SK-N-SH (cell line): Measurements from ENCODE around the gene IL6R. TPM values are rescaled to one million over a fixed set of nuclear protein-coding genes. Genes with fewer than 3 reads are reported as not detected.

Experiments
- CTCF ChIA-PET: fragments of 300-600, 350-600 bp; formaldehyde crosslinking; extraction: SDS; loops from one replicate; lab custom pipeline; 2021; lab: Yijun Ruan, JAX
- POLR2A ChIA-PET: fragments of 350-600 bp; sonication (Branson Sonifier 250); formaldehyde crosslinking; extraction: SDS; loops from one replicate; lab custom pipeline; 2020; ENCODE audit warnings: antibody characterized with exemption, inconsistent platforms; lab: Yijun Ruan, JAX
- DNase-seq: peaks from one replicate; pipeline ENCODE4 v3.0.0; 2012
- H2AFZ ChIP-seq: fragments of 200-600 bp; sonication (generic); 2 replicates; pipeline ENCODE4 v1.8.1; 2016; ENCODE audit warnings: antibody characterized with exemption, mild to moderate bottlenecking, low read depth
- H3F3A ChIP-seq: fragments of 200-600 bp; sonication (generic); replicated peaks from 2 replicates; pipeline ENCODE3; 2016; ENCODE audit warnings: antibody characterized with exemption, mild to moderate bottlenecking; ENCODE audit not compliant: insufficient read depth
- H3K27ac ChIP-seq, 2 experiments: fragments of 200-500 bp in 1 of 2; fragments of 200-600 bp in 1 of 2; sonication (Bioruptor generic) in 1 of 2; sonication (generic), shearing (Covaris generic) in 1 of 2; 2 replicates each; pipeline versions ENCODE4 v1.5.1 to v1.6.1; 2014 to 2016; ENCODE audit warnings: low read depth in 2 of 2, inconsistent platforms in 1 of 2, low read length in 1 of 2, mild to moderate bottlenecking in 1 of 2, mixed read lengths in 1 of 2
- H3K27me3 ChIP-seq: fragments of 200-600 bp; sonication (generic), shearing (Covaris generic); 2 replicates; pipeline ENCODE4 v1.6.1; 2016; ENCODE audit warnings: mixed run types; ENCODE audit not compliant: insufficient read depth
- H3K36me3 ChIP-seq, 2 experiments: fragments of 200-500 bp in 1 of 2; fragments of 200-600 bp in 1 of 2; sonication (Bioruptor generic) in 1 of 2; sonication (generic) in 1 of 2; replicated peaks in 1 of 2; 2 replicates each; pipeline versions ENCODE3 to v1.5.1; 2014 to 2016; ENCODE audit warnings: low read length in 1 of 2, mild to moderate bottlenecking in 1 of 2; ENCODE audit not compliant: insufficient read depth in 2 of 2, control insufficient read depth in 1 of 2
- H3K4me1 ChIP-seq, 2 experiments: fragments of 200-500 bp in 1 of 2; fragments of 200-600 bp in 1 of 2; sonication (Bioruptor generic) in 1 of 2; sonication (generic), shearing (Covaris generic) in 1 of 2; 2 replicates each; pipeline versions ENCODE4 v1.5.1 to v1.6.1; 2014 to 2016; ENCODE audit warnings: low read depth in 1 of 2, low read length in 1 of 2, mixed run types in 1 of 2; ENCODE audit not compliant: insufficient read depth in 2 of 2, control insufficient read depth in 1 of 2
- H3K4me2 ChIP-seq: fragments of 200-600 bp; sonication (generic), shearing (Covaris generic); 2 replicates; pipeline ENCODE4 v1.6.1; 2017; ENCODE audit warnings: mixed run types
- H3K4me3 ChIP-seq, 2 experiments: fragments of 200-500 bp in 1 of 2; fragments of 200-600 bp in 1 of 2; sonication (Bioruptor generic) in 1 of 2; sonication (generic), shearing (Covaris generic) in 1 of 2; 2 replicates each; pipeline versions ENCODE4 v1.5.1 to v1.8.1; 2014 to 2016; ENCODE audit warnings: low read depth in 2 of 2, inconsistent platforms in 1 of 2, low read length in 1 of 2, mild to moderate bottlenecking in 1 of 2, mixed read lengths in 1 of 2, moderate library complexity in 1 of 2
- H3K79me2 ChIP-seq: fragments of 200-600 bp; sonication (generic); 2 replicates; pipeline ENCODE4 v1.8.1; 2017; ENCODE audit warnings: mild to moderate bottlenecking; ENCODE audit not compliant: insufficient read depth
- H3K9ac ChIP-seq: fragments of 200-600 bp; sonication (generic); 2 replicates; pipeline ENCODE4 v1.6.1; 2017; ENCODE audit warnings: mixed run types
- H3K9me2 ChIP-seq: fragments of 200-600 bp; sonication (generic); 2 replicates; pipeline ENCODE4 v1.6.1; 2017; ENCODE audit warnings: mixed run types
- H3K9me3 ChIP-seq: fragments of 200-600 bp; sonication (generic); 2 replicates; pipeline ENCODE4 v1.6.1; 2017; ENCODE audit warnings: mixed run types, mild to moderate bottlenecking, moderate library complexity
- H4K20me1 ChIP-seq: fragments of 200-600 bp; sonication (generic); 2 replicates; pipeline ENCODE4 v1.6.1; 2017; ENCODE audit warnings: mild to moderate bottlenecking, mixed run types; ENCODE audit not compliant: insufficient read depth
- CHD2 ChIP-seq: fragments of 150-350 bp; IDR thresholded peaks from 2 replicates; pipeline ENCODE4 v1.6.1; 2018; ENCODE audit warnings: low read length; ENCODE audit not compliant: partially characterized antibody
- CTCF ChIP-seq: fragments of 200-600 bp; sonication (generic); IDR thresholded peaks from 2 replicates; pipeline ENCODE4 v1.6.1; 2017; ENCODE audit warnings: antibody characterized with exemption, mild to moderate bottlenecking, moderate library complexity
- FOXJ3 ChIP-seq: sonication (generic); formaldehyde crosslinking; IDR thresholded peaks from 2 replicates; pipeline ENCODE4 v1.5.1; 2020; ENCODE audit warnings: mild to moderate bottlenecking, missing genetic modification reagents
- FOXM1 ChIP-seq: IDR thresholded peaks from 2 replicates; pipeline ENCODE4 v1.4.0; 2012; ENCODE audit warnings: low read depth, mild to moderate bottlenecking
- GATA2 ChIP-seq: sonication (generic); formaldehyde crosslinking; IDR thresholded peaks from 2 replicates; pipeline ENCODE4 v1.5.0; 2020; ENCODE audit warnings: mild to moderate bottlenecking, missing genetic modification reagents
- MEF2A ChIP-seq: IDR thresholded peaks from 2 replicates; pipeline ENCODE4 v1.4.0; 2012; ENCODE audit warnings: low read depth, borderline replicate concordance
- NRF1 ChIP-seq: IDR thresholded peaks from 2 replicates; pipeline ENCODE4 v1.6.1; 2012; ENCODE audit warnings: low read depth, mild to moderate bottlenecking, low read length
- POLR2AphosphoS5 ChIP-seq: IDR thresholded peaks from 2 replicates; pipeline ENCODE4 v1.6.1; 2012; ENCODE audit warnings: low read depth, low read length
- RFX5 ChIP-seq: IDR thresholded peaks from 2 replicates; pipeline ENCODE4 v1.6.1; 2012; ENCODE audit warnings: mild to moderate bottlenecking, improper control_type of control experiment, low read length
- SIN3A ChIP-seq: IDR thresholded peaks from 2 replicates; pipeline ENCODE4 v1.6.1; 2012; ENCODE audit warnings: low read depth, mild to moderate bottlenecking, low read length, moderate library complexity, borderline replicate concordance
- SMC3 ChIP-seq: IDR thresholded peaks from 2 replicates; pipeline ENCODE4 v1.6.1; 2012; ENCODE audit warnings: low read depth, low read length, improper control_type of control experiment
- TAF1 ChIP-seq: IDR thresholded peaks from 2 replicates; pipeline ENCODE4 v1.6.1; 2012; ENCODE audit warnings: low read depth, mild to moderate bottlenecking, low read length, moderate library complexity, borderline replicate concordance
- TCF12 ChIP-seq: IDR thresholded peaks from 2 replicates; pipeline ENCODE4 v1.4.0; 2012
- TEAD4 ChIP-seq: IDR thresholded peaks from 2 replicates; pipeline ENCODE4 v1.4.0; 2012; ENCODE audit warnings: mild to moderate bottlenecking, borderline replicate concordance; ENCODE audit not compliant: insufficient read depth
- USF2 ChIP-seq: fragments of 150-350 bp; IDR thresholded peaks from 2 replicates; pipeline ENCODE4 v1.6.1; 2017; ENCODE audit warnings: antibody characterized with exemption, low read length, low read depth, borderline replicate concordance
- ZBTB33 ChIP-seq: IDR thresholded peaks from 2 replicates; pipeline ENCODE4 v1.4.0; 2012; ENCODE audit warnings: low read depth, borderline replicate concordance
- WGBS: methylation state at CpG from one replicate; pipeline ENCODE4 v1.1.6; 2017; ENCODE audit warnings: low lambda C conversion rate; 5-methylcytosine and 5-hydroxymethylcytosine counted together
- polyA plus RNA-seq, 3 experiments: library from polyadenylated mRNA; depleted of rRNA; stranded (reverse); fragments of >200 nt; gene quantifications; 2 replicates each; pipeline ENCODE4 v1.2.3, GENCODE V29; 2012
- TF ChIP-seq, protein P1 (sequence below): IDR thresholded peaks from 2 replicates; pipeline ENCODE4; 2012
- TF ChIP-seq, protein P2 (sequence below): IDR thresholded peaks from 2 replicates; pipeline ENCODE4 v1.6.1; 2012; ENCODE audit warnings: mild to moderate bottlenecking, low read depth, low read length, moderate library complexity
- TF ChIP-seq, protein P3 (sequence below): IDR thresholded peaks from 2 replicates; pipeline ENCODE4 v1.4.0; 2012; ENCODE audit warnings: low read depth
- TF ChIP-seq, protein P4 (sequence below): fragments of 150-350 bp; IDR thresholded peaks from 2 replicates; pipeline ENCODE4 v1.6.1; 2016; ENCODE audit warnings: mild to moderate bottlenecking, low read depth, low read length

IL6R gene
- polyA plus RNA-seq, 1 of the 3 experiments (the other 2 are of a cell fraction), result 2.8 TPM

- peaks cover 7% of the 10 kb centered on the region for H3F3A ChIP-seq
- CTCF ChIA-PET, result interaction anchor here (9.8 kb wide), 1 partner anchor 70 kb away, joined by 187 read pairs; no protein-coding TSS in a partner anchor
- POLR2A ChIA-PET, result no interaction called here
- no peaks in the 10 kb centered on the region for H4K20me1 ChIP-seq
- no peak overlapping the region for H3K27ac ChIP-seq
- WGBS, result 89% methylated on average over 8 of the region's 8 CpGs
- H3K4me2 ChIP-seq, result no peak overlapping the region
- H3K27me3 ChIP-seq, result no peaks in the 10 kb centered on the region
- H3K4me3 ChIP-seq, result no peak overlapping the region
- TF ChIP-seq USF2, result no peak
- no peak for TF ChIP-seq SIN3A
- TF ChIP-seq MEF2A, result no peak
- no peak for TF ChIP-seq TAF1
- no peak for TF ChIP-seq TCF12
- TF ChIP-seq FOXJ3 (CRISPR knock-in tag), result no peak
- TF ChIP-seq NRF1, result no peak
- no peak for TF ChIP-seq FOXM1
- no peak for TF ChIP-seq CHD2
- TF ChIP-seq ZBTB33, result no peak
- TF ChIP-seq, protein P1, sequence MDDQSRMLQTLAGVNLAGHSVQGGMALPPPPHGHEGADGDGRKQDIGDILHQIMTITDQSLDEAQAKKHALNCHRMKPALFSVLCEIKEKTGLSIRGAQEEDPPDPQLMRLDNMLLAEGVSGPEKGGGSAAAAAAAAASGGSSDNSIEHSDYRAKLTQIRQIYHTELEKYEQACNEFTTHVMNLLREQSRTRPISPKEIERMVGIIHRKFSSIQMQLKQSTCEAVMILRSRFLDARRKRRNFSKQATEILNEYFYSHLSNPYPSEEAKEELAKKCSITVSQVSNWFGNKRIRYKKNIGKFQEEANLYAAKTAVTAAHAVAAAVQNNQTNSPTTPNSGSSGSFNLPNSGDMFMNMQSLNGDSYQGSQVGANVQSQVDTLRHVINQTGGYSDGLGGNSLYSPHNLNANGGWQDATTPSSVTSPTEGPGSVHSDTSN, result no peak
- TF ChIP-seq, protein P2, sequence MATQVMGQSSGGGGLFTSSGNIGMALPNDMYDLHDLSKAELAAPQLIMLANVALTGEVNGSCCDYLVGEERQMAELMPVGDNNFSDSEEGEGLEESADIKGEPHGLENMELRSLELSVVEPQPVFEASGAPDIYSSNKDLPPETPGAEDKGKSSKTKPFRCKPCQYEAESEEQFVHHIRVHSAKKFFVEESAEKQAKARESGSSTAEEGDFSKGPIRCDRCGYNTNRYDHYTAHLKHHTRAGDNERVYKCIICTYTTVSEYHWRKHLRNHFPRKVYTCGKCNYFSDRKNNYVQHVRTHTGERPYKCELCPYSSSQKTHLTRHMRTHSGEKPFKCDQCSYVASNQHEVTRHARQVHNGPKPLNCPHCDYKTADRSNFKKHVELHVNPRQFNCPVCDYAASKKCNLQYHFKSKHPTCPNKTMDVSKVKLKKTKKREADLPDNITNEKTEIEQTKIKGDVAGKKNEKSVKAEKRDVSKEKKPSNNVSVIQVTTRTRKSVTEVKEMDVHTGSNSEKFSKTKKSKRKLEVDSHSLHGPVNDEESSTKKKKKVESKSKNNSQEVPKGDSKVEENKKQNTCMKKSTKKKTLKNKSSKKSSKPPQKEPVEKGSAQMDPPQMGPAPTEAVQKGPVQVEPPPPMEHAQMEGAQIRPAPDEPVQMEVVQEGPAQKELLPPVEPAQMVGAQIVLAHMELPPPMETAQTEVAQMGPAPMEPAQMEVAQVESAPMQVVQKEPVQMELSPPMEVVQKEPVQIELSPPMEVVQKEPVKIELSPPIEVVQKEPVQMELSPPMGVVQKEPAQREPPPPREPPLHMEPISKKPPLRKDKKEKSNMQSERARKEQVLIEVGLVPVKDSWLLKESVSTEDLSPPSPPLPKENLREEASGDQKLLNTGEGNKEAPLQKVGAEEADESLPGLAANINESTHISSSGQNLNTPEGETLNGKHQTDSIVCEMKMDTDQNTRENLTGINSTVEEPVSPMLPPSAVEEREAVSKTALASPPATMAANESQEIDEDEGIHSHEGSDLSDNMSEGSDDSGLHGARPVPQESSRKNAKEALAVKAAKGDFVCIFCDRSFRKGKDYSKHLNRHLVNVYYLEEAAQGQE, result no peak
- TF ChIP-seq RFX5, result no peak
- TF ChIP-seq, protein P3, sequence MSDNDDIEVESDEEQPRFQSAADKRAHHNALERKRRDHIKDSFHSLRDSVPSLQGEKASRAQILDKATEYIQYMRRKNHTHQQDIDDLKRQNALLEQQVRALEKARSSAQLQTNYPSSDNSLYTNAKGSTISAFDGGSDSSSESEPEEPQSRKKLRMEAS, result no peak
- TF ChIP-seq TEAD4, result no peak
- TF ChIP-seq POLR2AphosphoS5, result no peak
- TF ChIP-seq, protein P4, sequence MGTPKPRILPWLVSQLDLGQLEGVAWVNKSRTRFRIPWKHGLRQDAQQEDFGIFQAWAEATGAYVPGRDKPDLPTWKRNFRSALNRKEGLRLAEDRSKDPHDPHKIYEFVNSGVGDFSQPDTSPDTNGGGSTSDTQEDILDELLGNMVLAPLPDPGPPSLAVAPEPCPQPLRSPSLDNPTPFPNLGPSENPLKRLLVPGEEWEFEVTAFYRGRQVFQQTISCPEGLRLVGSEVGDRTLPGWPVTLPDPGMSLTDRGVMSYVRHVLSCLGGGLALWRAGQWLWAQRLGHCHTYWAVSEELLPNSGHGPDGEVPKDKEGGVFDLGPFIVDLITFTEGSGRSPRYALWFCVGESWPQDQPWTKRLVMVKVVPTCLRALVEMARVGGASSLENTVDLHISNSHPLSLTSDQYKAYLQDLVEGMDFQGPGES, result no peak
- TF ChIP-seq SMC3, result no peak
- TF ChIP-seq GATA2 (CRISPR knock-in tag), result no peak
- no peak for TF ChIP-seq CTCF
- no peak for DNase-seq
- no peaks in the 10 kb centered on the region for H3K9me2 ChIP-seq
- no peak overlapping the region for H2AFZ ChIP-seq
- H3K4me1 ChIP-seq, result peaks cover 5 to 18% of the 10 kb centered on the region in 2 experiments; a peak in 2 of 4 replicates
- H3K36me3 ChIP-seq, result no peaks in the 10 kb centered on the region
- no peak overlapping the region for H3K9ac ChIP-seq
- no peaks in the 10 kb centered on the region for H3K9me3 ChIP-seq
- H3K79me2 ChIP-seq, result no peaks in the 10 kb centered on the region
Observed at GRCh38 chr1:154478013-154478412, 72.9 kb downstream of the IL6R start.
